Astrocyte of the hippocampus (primary cell): ENCODE results near the gene SCAP.
"Not testable (repeated sequence)": the region's sequence is repeated elsewhere in the genome, so short reads cannot be mapped to it uniquely, and the experiment has no call there.

Source experiments
- DNase-seq: peaks from one replicate; pipeline ENCODE4 v3.0.0; 2011; ENCODE audit warnings: low read depth, low spot score

Gene SCAP

GRCh38 chr3:47481763-47482162 lies 6.0 kb upstream of the SCAP start:
- not testable (repeated sequence) for DNase-seq

- not testable (repeated sequence) for DNase-seq
These were observed 4.5 kb upstream of the SCAP start for GRCh38 chr3:47480267-47480666.

- DNase-seq, result no peak
These were observed 4.1 kb upstream of the SCAP start for GRCh38 chr3:47479826-47480160.

- no peak for DNase-seq
These were observed 2.3 kb upstream of the SCAP start for GRCh38 chr3:47478022-47478421.

- DNase-seq, result no peak
These were observed 981 bp upstream of the SCAP start for GRCh38 chr3:47476644-47477199.

- DNase-seq, result no peak
These were observed 537 bp upstream of the SCAP start for GRCh38 chr3:47476330-47476626.

GRCh38 chr3:47475029-47475569 lies 642 bp downstream of the SCAP start:
- DNase-seq, result peak; percentile 58

- DNase-seq, result no peak
These were observed 2.4 kb downstream of the SCAP start for GRCh38 chr3:47473391-47473790.

- DNase-seq, result no peak
These were observed 6.1 kb downstream of the SCAP start for GRCh38 chr3:47469616-47470015.

GRCh38 chr3:47468315-47468714 lies 7.4 kb downstream of the SCAP start:
- DNase-seq, result not testable (repeated sequence)

- DNase-seq, result no peak
These were observed 11.2 kb downstream of the SCAP start for GRCh38 chr3:47464588-47464987.

- not testable (repeated sequence) for DNase-seq
These were observed 16.1 kb downstream of the SCAP start for GRCh38 chr3:47459534-47460085.

- DNase-seq, result no peak
These were observed 18.8 kb downstream of the SCAP start for GRCh38 chr3:47456984-47457383.

- DNase-seq, result no peak
These were observed 19.8 kb downstream of the SCAP start for GRCh38 chr3:47455806-47456452.

GRCh38 chr3:47452453-47453215 lies 23.1 kb downstream of the SCAP start:
- no peak for DNase-seq

- DNase-seq, result no peak
These were observed 31.6 kb downstream of the SCAP start for GRCh38 chr3:47444103-47444502.

GRCh38 chr3:47443611-47443995 lies 32.1 kb downstream of the SCAP start:
- peak; percentile 27 for DNase-seq

GRCh38 chr3:47441796-47442551 lies 33.8 kb downstream of the SCAP start:
- no peak for DNase-seq

- DNase-seq, result no peak
These were observed 35.6 kb downstream of the SCAP start for GRCh38 chr3:47440131-47440530.

- DNase-seq, result no peak
These were observed 39.6 kb downstream of the SCAP start for GRCh38 chr3:47436180-47436579.

- no peak for DNase-seq
These were observed 40.9 kb downstream of the SCAP start for GRCh38 chr3:47434849-47435248.

- DNase-seq, result no peak
These were observed 41.9 kb downstream of the SCAP start for GRCh38 chr3:47433796-47434195.
